ENCODE results near the gene ATF5.

ATF5 gene

DNA sequence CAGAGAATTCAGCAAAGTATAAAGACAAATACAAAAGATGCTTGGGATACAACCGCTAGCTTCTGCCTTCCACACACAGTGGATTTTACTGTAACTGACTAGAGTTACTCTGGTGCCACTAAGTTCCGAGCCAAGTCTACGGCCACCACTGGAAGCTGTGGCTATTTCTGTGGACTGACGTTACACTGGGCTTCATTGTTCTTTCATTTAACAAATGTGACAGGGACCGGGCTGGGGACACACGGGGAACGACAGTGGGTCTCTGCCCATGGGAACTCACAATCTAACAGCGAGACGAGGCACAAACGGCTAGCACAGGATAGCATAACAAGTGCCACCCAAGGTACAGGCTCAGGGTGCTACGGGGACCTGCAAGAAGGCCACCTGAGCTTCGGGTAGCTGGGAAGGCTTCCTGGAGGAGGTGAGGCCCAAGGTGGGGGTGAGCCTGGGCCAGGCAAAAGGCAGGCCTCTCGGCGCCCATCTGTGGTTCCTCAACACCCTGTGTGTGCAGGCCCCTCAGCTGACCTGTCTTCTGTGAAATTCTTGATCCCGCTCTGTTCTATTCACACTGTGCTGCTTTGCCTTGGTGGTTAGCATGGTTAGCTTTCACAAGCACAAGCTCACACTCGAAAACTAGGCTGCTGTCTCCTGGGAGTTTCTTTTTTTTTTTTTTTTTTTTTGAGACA lies 22.0 kb upstream of the ATF5 start:
- H3K9ac ChIP-seq (ENCODE audit: low read length): no peak overlapping the region
- no peaks in the 10 kb centered on the region for H3K27me3 ChIP-seq (ENCODE audit: control insufficient read depth, insufficient read depth, low read length)
- peaks cover 12% of the 10 kb centered on the region for H3K36me3 ChIP-seq (ENCODE audit: control insufficient read depth, insufficient read depth, low read length)
- no peak overlapping the region for H3K4me3 ChIP-seq (ENCODE audit: low read length)
- no peak overlapping the region for H3K27ac ChIP-seq (ENCODE audit: low read depth, low read length)
- H3K4me1 ChIP-seq (ENCODE audit: control insufficient read depth, insufficient read depth, low read length): no peaks in the 10 kb centered on the region

DNA sequence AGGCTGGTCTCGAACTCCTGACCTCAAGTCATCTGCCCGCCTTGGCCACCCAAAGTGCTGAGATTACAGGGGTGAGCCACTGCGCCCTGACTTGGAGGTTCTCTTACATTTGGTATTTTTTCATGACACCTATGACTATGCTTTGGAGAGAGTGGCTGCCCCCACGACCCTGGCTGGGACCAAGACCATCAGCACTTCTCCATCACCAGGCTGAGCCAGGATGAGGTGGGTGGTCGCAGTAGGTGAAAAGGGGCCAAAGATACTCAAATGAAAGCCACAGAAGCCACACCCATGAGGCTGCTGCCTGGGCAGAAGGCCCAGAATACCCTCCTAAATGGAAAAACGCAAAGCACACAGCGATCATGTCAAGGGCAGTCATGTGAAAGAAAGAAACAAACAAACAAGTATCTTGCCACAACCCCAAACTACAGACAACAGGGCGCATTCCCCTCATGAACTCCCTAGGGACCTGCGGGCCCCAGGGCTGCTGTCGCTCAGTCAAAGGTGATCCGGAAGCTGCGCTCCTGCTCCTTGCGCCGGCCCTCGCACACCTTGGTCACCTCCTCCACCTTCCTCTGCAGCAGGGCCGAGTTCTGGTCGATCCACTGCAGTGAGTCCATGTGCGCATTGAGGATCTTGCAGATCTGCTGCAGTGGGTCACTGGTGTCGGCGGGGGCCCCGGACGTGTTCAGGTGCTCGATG lies 21.1 kb upstream of the ATF5 start:
- H3K4me3 ChIP-seq (ENCODE audit: low read length): no peak overlapping the region
- peaks cover 12% of the 10 kb centered on the region for H3K36me3 ChIP-seq (ENCODE audit: control insufficient read depth, insufficient read depth, low read length)
- no peaks in the 10 kb centered on the region for H3K27me3 ChIP-seq (ENCODE audit: control insufficient read depth, insufficient read depth, low read length)
- no peaks in the 10 kb centered on the region for H3K4me1 ChIP-seq (ENCODE audit: control insufficient read depth, insufficient read depth, low read length)
- no peak overlapping the region for H3K9ac ChIP-seq (ENCODE audit: low read length)
- no peak overlapping the region for H3K27ac ChIP-seq (ENCODE audit: low read depth, low read length)

DNA sequence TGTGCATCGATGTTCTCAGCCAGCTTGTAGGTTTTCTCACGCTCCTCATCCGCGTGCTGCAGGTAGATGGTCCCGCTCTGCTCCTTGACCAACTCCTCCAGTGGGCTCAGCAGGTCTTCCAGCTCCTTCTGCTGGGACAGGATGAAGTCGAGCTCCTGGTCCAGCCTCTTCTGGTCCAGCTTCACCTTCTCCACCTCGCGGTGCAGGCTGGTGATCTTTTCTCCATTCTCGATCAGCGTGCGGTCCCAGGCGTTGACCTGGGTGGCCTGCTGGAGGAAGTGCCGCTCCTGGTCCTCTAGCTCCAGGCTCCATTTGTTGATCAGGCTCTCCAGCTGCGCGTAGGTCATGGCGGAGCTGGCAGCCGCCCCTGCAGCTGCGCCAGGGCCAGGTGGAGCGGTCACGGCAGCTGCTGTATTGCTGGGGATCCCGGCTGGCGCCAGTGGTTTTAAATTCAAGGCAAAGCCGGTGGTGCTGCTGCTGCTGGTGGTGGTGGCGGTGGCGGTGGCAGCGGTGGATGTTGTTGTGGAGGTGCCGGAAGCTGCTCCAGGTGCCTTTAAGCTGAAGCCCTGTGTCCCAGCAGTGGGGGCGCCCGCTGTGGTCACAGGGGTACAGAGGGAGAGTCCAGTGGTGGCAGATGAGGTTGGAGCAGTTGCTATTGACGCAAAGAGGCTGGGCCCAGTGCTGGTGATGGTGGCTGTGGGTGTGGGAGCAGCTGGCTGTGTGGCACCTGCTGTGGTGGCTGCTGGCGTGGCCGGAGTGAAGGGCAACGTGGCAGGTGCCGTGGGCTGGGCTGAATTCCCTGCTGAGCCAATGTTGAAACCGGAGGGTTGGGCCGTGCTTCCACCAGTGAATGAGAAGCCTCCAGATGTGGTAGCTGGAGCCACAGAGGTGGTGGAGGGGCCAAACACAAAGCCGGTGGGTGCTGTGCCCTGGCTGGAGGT lies 20.3 kb upstream of the ATF5 start:
- no peak overlapping the region for H3K27ac ChIP-seq (ENCODE audit: low read depth, low read length)
- no peak overlapping the region for H3K9ac ChIP-seq (ENCODE audit: low read length)
- H3K4me3 ChIP-seq (ENCODE audit: low read length): no peak overlapping the region
- H3K36me3 ChIP-seq (ENCODE audit: control insufficient read depth, insufficient read depth, low read length): peaks cover 12% of the 10 kb centered on the region
- no peaks in the 10 kb centered on the region for H3K27me3 ChIP-seq (ENCODE audit: control insufficient read depth, insufficient read depth, low read length)
- no peaks in the 10 kb centered on the region for H3K4me1 ChIP-seq (ENCODE audit: control insufficient read depth, insufficient read depth, low read length)

DNA sequence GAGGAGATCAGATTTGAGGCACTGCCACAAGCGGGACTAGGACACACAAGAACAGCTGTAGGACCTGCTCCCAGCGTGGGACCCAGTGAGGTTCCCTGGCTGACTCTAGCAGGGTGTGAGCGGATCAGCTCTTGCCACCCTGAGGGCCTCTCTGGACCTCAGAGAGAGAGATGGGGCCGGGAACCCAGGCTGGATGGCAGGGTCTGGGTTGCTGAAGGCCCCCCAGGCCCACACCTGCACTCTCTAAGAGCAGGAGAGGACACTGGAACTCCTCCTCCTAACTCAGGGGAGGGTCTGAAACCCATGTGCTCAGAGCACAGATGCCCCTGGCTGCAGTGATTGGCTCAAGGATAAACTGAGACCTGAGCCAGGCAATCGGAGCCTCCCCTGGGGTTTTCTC lies 18.8 kb upstream of the ATF5 start:
- Histone ChIP-seq H3K9ac (ENCODE audit: low read length) (no peak overlapping the region), H3K36me3 (ENCODE audit: control insufficient read depth, insufficient read depth, low read length) (peaks cover 13% of the 10 kb centered on the region), H3K27ac (ENCODE audit: low read depth, low read length) (no peak overlapping the region), H3K4me3 (ENCODE audit: low read length) (no peak overlapping the region), H3K27me3 (ENCODE audit: control insufficient read depth, insufficient read depth, low read length) (no peaks in the 10 kb centered on the region), H3K4me1 (ENCODE audit: control insufficient read depth, insufficient read depth, low read length) (no peaks in the 10 kb centered on the region)

DNA sequence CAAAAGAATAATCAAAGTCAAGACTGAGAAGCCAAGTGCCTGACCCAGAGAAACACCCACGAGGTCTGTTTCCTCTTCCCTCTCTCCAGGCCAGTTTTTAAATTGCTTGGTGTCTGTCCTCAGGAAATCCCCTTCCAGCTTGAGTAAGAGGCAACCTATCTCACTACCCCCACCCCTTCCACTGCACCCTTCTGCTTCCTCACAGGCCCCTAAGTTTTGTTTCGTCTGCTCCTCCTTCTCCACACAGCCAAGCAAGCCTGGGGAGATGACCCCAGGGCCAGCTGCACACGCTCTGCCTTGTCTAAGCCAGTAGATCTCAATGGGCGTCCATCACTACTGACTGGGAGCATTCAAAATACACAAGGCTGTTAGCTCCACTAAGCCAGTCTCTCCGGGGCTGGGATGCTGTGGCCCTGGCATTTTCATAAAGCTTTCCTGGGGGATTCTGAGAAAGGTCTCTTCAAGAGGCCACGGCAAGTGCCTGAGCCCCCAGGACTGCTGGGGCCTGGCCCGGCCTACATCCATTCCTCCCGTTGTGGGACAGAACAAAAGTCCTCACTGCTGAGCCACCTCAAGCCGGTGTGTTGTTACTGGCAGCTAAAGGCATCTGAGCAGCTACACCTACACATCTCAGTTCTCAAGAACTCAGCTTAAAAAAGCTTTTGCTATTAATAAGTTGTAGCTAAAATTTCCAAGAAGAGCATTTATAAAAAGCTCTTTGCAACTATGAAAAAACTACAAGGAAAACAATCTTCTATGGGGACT lies 17.4 kb upstream of the ATF5 start:
- Histone ChIP-seq H3K36me3 (ENCODE audit: control insufficient read depth, insufficient read depth, low read length) (peaks cover 20% of the 10 kb centered on the region), H3K27ac (ENCODE audit: low read depth, low read length) (no peak overlapping the region), H3K27me3 (ENCODE audit: control insufficient read depth, insufficient read depth, low read length) (no peaks in the 10 kb centered on the region), H3K9ac (ENCODE audit: low read length) (no peak overlapping the region), H3K4me1 (ENCODE audit: control insufficient read depth, insufficient read depth, low read length) (no peaks in the 10 kb centered on the region), H3K4me3 (ENCODE audit: low read length) (no peak overlapping the region)

DNA sequence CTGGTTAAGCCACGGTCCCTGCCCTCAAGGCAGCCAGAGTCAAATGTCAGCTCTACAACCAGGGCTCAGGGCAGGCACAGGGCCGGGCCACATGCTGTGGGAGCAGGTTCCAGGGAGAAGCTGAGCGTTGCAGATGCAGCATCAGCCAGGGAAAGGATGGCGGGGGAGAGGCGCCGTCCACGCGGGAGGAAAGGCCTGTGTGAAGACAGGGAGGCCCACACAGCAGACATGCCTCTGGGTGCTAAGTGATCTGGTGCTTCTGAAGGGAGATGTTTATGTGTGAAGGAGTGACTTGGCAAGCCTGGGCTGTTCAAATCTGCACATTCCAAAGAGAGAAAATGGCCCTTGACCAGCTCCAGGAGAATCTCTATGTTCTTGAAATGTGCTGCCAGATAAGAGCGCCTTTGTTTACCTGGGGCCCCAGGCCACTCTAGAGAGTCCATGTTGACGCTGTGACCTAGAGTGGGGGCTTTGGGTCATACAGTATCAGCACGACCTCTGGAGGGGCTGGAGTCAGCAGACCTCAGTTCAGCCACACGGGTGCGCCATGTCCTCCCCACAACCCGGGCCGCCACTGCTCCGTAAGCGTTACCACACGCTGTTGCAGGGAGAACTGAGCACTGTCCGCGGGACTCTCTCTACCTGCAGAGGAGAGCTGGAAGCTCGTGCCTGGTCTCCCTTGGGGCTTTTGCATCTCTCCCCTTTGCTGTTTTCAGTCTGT lies 15.9 kb upstream of the ATF5 start:
- peaks cover 22% of the 10 kb centered on the region for H3K36me3 ChIP-seq (ENCODE audit: control insufficient read depth, insufficient read depth, low read length)
- H3K4me1 ChIP-seq (ENCODE audit: control insufficient read depth, insufficient read depth, low read length): no peaks in the 10 kb centered on the region
- H3K4me3 ChIP-seq (ENCODE audit: low read length): no peak overlapping the region
- no peak overlapping the region for H3K27ac ChIP-seq (ENCODE audit: low read depth, low read length)
- H3K27me3 ChIP-seq (ENCODE audit: control insufficient read depth, insufficient read depth, low read length): no peaks in the 10 kb centered on the region
- no peak overlapping the region for H3K9ac ChIP-seq (ENCODE audit: low read length)

DNA sequence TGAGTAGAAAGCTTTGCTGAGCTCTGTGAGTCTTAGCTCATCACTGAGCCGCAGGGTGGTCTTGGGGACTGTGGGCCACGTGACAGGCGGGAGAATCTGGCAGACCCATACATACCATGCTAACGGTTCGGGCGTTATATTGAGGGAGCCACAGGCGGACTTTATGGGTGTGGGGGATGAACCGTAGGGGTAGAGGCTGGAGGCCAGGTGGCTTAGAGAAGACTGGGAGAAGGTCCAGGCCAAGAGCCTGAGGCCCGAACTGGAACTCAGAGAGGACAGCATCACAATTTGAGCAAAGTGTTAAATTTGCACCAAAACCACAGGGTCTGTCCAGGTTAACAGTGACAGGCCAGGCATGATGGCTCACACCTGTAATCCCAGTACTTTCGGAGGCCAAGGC lies 15.3 kb upstream of the ATF5 start:
- H3K4me1 ChIP-seq (ENCODE audit: control insufficient read depth, insufficient read depth, low read length): no peaks in the 10 kb centered on the region
- H3K4me3 ChIP-seq (ENCODE audit: low read length): no peak overlapping the region
- peaks cover 19% of the 10 kb centered on the region for H3K36me3 ChIP-seq (ENCODE audit: control insufficient read depth, insufficient read depth, low read length)
- H3K9ac ChIP-seq (ENCODE audit: low read length): no peak overlapping the region
- no peak overlapping the region for H3K27ac ChIP-seq (ENCODE audit: low read depth, low read length)
- no peaks in the 10 kb centered on the region for H3K27me3 ChIP-seq (ENCODE audit: control insufficient read depth, insufficient read depth, low read length)

DNA sequence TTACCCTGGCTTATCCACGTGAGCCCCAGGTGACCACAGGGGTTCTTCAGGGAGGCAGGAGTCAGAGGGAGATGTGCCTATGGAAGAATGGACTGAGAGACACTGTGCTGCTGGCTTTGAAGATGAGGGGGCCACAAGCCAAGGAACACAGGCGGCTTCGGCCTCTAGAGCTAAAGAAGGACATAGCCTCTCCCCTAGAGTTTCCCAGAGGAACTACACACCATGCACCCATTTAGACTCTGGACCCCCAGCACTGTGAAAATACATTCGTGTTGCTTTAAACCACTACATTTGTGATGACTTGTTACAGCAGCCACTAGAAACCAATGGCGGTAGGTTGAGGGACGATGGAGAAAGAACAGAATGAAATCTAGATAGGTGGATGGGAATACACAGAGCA lies 13.7 kb upstream of the ATF5 start:
- Histone ChIP-seq H3K9ac (ENCODE audit: low read length) (no peak overlapping the region), H3K27me3 (ENCODE audit: control insufficient read depth, insufficient read depth, low read length) (no peaks in the 10 kb centered on the region), H3K27ac (ENCODE audit: low read depth, low read length) (no peak overlapping the region), H3K4me1 (ENCODE audit: control insufficient read depth, insufficient read depth, low read length) (no peaks in the 10 kb centered on the region), H3K4me3 (ENCODE audit: low read length) (no peak overlapping the region), H3K36me3 (ENCODE audit: control insufficient read depth, insufficient read depth, low read length) (peaks cover 15% of the 10 kb centered on the region)

DNA sequence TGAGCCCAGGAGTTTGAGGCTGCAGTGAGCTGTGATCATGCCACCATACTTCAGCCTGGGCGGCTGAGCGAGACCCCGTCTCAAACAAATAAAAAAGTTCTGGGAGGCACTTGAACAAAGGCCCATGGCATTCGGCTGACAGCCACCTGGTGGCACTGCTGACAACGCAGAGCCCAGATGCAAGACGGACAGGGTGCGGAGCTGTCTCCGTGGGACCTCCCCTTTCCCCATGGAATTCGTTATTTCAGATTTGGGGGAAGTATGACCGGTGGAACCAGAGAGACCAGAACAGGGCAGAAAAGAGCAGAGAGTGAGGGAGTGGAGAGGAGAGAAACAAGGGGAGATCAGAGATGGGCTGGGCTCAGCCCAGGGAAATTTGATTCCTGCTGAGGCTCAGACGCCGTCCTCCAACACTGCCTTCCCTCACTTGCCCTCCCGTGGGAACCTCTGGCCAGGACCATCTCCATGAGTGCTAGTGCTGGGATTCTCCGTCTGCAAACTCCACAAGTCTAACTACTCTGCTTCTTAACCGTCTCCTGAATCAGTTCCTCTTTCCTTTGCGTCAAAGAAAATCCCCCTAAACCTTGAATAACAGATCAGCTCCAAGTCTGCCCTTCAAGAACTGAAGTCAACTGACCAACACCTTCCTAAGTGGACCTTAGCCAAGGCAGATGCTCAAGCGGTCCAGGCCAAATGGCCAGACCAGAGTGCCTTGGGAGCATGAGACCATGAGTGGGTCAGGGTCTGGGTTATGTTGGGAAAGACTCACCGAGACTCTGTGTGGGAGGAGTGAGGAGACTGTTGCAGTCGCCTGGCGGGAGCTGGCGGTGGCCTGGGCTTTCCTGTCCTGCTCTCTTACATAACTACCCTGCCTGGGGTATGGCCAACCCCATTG lies 11.9 kb upstream of the ATF5 start:
- no peak overlapping the region for H3K27ac ChIP-seq (ENCODE audit: low read depth, low read length)
- H3K4me1 ChIP-seq (ENCODE audit: control insufficient read depth, insufficient read depth, low read length): no peaks in the 10 kb centered on the region
- peaks cover 15% of the 10 kb centered on the region for H3K36me3 ChIP-seq (ENCODE audit: control insufficient read depth, insufficient read depth, low read length)
- no peak overlapping the region for H3K9ac ChIP-seq (ENCODE audit: low read length)
- H3K4me3 ChIP-seq (ENCODE audit: low read length): no peak overlapping the region
- H3K27me3 ChIP-seq (ENCODE audit: control insufficient read depth, insufficient read depth, low read length): no peaks in the 10 kb centered on the region

DNA sequence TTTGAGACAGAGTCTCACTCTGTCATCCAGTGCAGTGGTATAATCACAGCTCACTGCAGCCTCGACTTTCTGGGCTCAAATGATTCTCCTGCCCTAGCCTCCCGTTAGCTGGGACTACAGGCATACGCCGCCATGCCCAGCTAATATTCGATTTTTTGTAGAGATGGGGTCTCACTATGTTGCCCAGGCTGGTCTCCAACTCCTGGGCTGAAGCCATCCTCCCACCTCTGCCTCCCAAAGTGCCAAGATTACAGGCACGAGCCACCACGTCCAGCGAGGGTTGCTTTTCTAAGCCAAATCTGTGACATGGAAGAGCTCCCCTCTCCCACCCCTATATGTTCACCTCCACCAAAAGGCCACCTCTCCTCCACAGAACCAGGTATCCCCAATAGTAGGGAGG lies 10.9 kb upstream of the ATF5 start:
- Histone ChIP-seq H3K4me1 (ENCODE audit: control insufficient read depth, insufficient read depth, low read length) (no peaks in the 10 kb centered on the region), H3K27ac (ENCODE audit: low read depth, low read length) (no peak overlapping the region), H3K36me3 (ENCODE audit: control insufficient read depth, insufficient read depth, low read length) (peaks cover 18% of the 10 kb centered on the region), H3K27me3 (ENCODE audit: control insufficient read depth, insufficient read depth, low read length) (no peaks in the 10 kb centered on the region), H3K9ac (ENCODE audit: low read length) (no peak overlapping the region), H3K4me3 (ENCODE audit: low read length) (no peak overlapping the region)
